ENCODE data around the gene PDE2A.
A peak's percentile ranks its signal among the peaks of the same experiment; 100 is the strongest.

The PDE2A gene

GRCh38 chr11:72673943-72674828 is at the start of gene PDE2A:
TSS of gene PDE2A (minus strand) at chr11:72674422. CDS start at chr11:72674207, 215 bp downstream.
- DNase-seq (ENCODE audit: low read depth): no peak

- no peak for DNase-seq (ENCODE audit: low read depth)
These were observed 49.3 kb upstream of the PDE2A start for GRCh38 chr11:72723508-72723907.

GRCh38 chr11:72722050-72722748 is 48.0 kb upstream of the PDE2A start:
- DNase-seq (ENCODE audit: low read depth): peak; percentile 87

- peak; percentile 47 for DNase-seq (ENCODE audit: low read depth)
These were observed 47.4 kb upstream of the PDE2A start for GRCh38 chr11:72721689-72722049.

- DNase-seq (ENCODE audit: low read depth): no peak
These were observed 47.1 kb upstream of the PDE2A start for GRCh38 chr11:72721276-72721675.

- no peak for DNase-seq (ENCODE audit: low read depth)
These were observed 46.6 kb upstream of the PDE2A start for GRCh38 chr11:72720784-72721183.

GRCh38 chr11:72720047-72720446 is 45.8 kb upstream of the PDE2A start:
- no peak for DNase-seq (ENCODE audit: low read depth)

- no peak for DNase-seq (ENCODE audit: low read depth)
These were observed 45.3 kb upstream of the PDE2A start for GRCh38 chr11:72719551-72719950.

- DNase-seq (ENCODE audit: low read depth): peak; percentile 29
These were observed 44.9 kb upstream of the PDE2A start for GRCh38 chr11:72719144-72719543.

GRCh38 chr11:72718101-72718501 is 43.9 kb upstream of the PDE2A start:
- no peak for DNase-seq (ENCODE audit: low read depth)

- no peak for DNase-seq (ENCODE audit: low read depth)
These were observed 42.7 kb upstream of the PDE2A start for GRCh38 chr11:72716788-72717435.

- DNase-seq (ENCODE audit: low read depth): no peak
These were observed 42.1 kb upstream of the PDE2A start for GRCh38 chr11:72716290-72716689.

GRCh38 chr11:72712841-72713240 is 38.6 kb upstream of the PDE2A start:
- DNase-seq (ENCODE audit: low read depth): no peak

- no peak for DNase-seq (ENCODE audit: low read depth)
These were observed 38.0 kb upstream of the PDE2A start for GRCh38 chr11:72712168-72712751.

- no peak for DNase-seq (ENCODE audit: low read depth)
These were observed 36.9 kb upstream of the PDE2A start for GRCh38 chr11:72711141-72711540.

- DNase-seq (ENCODE audit: low read depth): no peak
These were observed 36.1 kb upstream of the PDE2A start for GRCh38 chr11:72710278-72710677.

- DNase-seq (ENCODE audit: low read depth): no peak
These were observed 35.4 kb upstream of the PDE2A start for GRCh38 chr11:72709478-72710238.

GRCh38 chr11:72707032-72707431 is 32.8 kb upstream of the PDE2A start:
- no peak for DNase-seq (ENCODE audit: low read depth)

- DNase-seq (ENCODE audit: low read depth): no peak
These were observed 32.4 kb upstream of the PDE2A start for GRCh38 chr11:72706579-72706978.

- DNase-seq (ENCODE audit: low read depth): no peak
These were observed 31.5 kb upstream of the PDE2A start for GRCh38 chr11:72705442-72706365.
